GM12892 (cell line): ENCODE results near the gene HOXA7.

Source experiments
- DNase-seq: peaks from one replicate; pipeline ENCODE4 v3.0.0; 2011; ENCODE audit not compliant: insufficient read length
- FAIRE-seq: peaks from 2 replicates; lab custom pipeline; 2011; peaks lifted over from hg19 to GRCh38; lab: Jason Lieb, UNC
- POLR2A ChIP-seq: IDR thresholded peaks from 2 replicates; pipeline ENCODE4 v1.6.1; 2011; ENCODE audit warnings: low read depth, low read length, control low read depth
- POLR2AphosphoS5 ChIP-seq: IDR thresholded peaks from 2 replicates; pipeline ENCODE4 v1.6.1; 2011; ENCODE audit warnings: low read depth, low read length, control low read depth
- TAF1 ChIP-seq: IDR thresholded peaks from 2 replicates; pipeline ENCODE4 v1.6.1; 2011; ENCODE audit warnings: low read depth, mild to moderate bottlenecking, control low read depth, low read length, borderline replicate concordance

HOXA7 gene

DNA sequence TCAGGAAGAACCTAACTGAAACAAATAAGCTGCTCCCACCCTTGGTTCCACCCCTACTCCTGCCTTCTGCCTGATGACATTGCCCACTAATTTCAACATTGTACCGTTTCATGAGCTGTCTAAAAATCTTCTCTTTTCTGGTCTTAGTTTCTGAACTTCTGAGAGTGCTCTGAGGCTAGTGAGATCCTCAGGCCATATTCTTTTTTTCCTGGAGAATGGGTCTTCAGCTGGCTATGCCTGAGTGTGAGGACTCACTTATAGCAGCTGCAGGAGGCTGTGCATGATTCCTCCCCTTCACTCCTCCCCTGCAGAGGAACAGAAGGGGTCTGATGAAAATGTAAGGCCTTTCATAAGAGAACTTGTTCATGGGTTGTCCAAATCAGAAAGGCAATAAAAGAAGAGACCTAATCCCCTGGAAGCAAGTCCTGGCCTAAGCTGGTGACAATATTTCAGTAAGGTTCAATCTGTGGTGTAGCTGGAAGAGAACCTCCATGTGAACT, 37.0 kb downstream of the HOXA7 start:
- DNase-seq: no peak
- no peak for TF ChIP-seq POLR2AphosphoS5
- TF ChIP-seq TAF1: no peak
- no peak for TF ChIP-seq POLR2A
- no peak for FAIRE-seq

GRCh38 chr7:27118580-27118979, 37.9 kb downstream of the HOXA7 start:
- DNase-seq (no peak), FAIRE-seq (no peak)
- TF ChIP-seq POLR2A (no peak), POLR2AphosphoS5 (no peak), TAF1 (no peak)

DNA sequence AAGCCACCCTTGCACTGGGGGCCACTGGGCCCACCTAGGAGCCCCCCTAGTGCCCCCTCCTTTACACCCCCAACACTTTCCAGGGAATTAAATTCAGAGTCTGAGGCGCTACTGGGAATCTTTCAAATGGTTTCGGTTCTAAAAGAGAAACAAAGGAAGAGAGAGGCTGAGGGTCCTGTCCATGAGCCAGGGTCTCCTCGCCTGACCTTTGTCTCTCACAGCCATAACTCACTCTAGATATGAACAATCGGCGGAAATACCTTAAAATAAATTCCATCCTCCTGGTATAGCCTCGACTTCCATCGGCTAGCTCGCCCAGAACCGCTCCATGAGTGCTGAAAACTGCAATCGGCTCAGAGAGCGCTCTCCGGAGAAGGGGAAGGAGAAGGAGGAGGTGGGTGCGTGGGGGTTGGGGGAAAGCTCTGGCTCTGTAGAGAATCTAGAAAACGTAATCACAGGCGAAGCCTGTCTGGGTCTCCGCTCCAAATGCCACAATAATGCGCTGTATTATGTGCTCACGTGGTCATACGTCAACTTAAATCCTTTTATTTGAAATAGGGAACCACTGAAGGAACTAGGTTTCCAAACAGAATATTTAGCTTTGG, 38.5 kb downstream of the HOXA7 start:
- DNase-seq (no peak), FAIRE-seq (no peak)
- TF ChIP-seq POLR2AphosphoS5: no peak
- TF ChIP-seq TAF1: no peak
- no peak for TF ChIP-seq POLR2A

GRCh38 chr7:27116962-27117886, 39.3 kb downstream of the HOXA7 start:
- DNase-seq (no peak), FAIRE-seq (no peak)
- TF ChIP-seq POLR2AphosphoS5 (no peak), POLR2A (no peak), TAF1 (no peak)

GRCh38 chr7:27116031-27116961, 40.2 kb downstream of the HOXA7 start:
- FAIRE-seq: no peak

DNA sequence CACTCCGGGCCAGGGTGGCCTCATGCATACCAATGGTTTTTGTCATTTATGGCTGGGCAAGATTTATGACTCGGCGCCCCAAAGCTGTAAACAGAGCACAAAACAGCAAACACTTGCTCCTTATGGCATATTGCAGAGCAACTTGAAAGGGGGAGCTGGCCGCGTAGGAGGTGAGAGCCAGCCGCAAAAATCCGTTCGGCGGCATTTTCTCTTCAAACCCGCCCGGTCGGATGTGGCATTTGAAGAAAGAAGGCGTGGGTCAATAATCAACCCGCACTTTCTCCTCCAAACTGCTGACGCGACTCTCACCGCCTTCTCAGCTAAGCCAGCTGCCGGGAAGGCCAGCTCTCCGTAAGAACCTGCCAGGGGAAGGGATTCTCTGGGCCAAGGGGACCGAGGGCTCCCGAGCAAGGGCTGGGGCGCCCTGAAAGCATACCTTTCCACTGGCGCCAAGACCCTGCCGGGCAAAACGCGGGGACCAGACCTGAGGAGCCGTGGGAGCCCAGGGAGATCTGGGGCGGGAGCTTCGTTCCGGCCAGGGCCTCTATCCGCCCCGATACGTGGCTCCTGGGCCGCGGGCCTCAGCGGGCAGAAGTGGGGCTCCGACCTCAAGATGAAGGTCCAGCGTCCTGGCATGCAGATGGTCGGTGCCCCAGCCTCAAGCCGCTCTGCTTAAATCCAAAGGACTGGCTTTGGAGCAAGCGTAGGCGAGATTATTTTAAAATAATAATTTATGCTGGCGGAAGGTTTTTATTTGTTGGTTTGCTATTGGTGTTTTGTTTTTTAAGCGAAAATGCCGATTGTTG, 41.1 kb downstream of the HOXA7 start:
- no peak for DNase-seq
- TF ChIP-seq POLR2A (no peak), POLR2AphosphoS5 (no peak)
- no peak for FAIRE-seq

More at GRCh38 chr7:27116031-27116961, 40.2 kb downstream of the HOXA7 start:
- no peak for DNase-seq
- TF ChIP-seq POLR2A: no peak
- TF ChIP-seq POLR2AphosphoS5: no peak
- no peak for TF ChIP-seq TAF1

DNA sequence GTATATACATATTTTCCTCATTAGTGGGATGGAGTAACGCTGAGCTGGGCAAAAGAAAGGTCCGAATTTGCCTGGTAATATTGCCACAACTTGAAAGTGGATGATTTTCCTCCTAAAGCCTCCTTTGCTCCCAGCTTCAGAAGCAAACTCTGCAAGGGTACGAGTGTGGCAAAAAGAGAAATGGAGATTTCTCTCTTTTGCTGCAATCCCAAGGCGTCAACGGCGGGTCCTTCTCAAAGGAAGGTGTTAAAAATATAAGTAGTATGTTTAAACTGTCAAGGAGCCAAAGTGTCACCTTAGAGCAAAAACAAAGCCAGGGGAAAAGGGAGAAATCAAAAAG, 41.6 kb downstream of the HOXA7 start:
- no peak for FAIRE-seq
- no peak for DNase-seq
- TF ChIP-seq POLR2AphosphoS5: no peak
- no peak for TF ChIP-seq TAF1
- TF ChIP-seq POLR2A: no peak

- no peak for TF ChIP-seq TAF1
- no peak for TF ChIP-seq POLR2A
- no peak for TF ChIP-seq POLR2AphosphoS5
- FAIRE-seq: no peak
- DNase-seq: no peak
Observed at GRCh38 chr7:27113991-27114769, 42.3 kb downstream of the HOXA7 start.

DNA sequence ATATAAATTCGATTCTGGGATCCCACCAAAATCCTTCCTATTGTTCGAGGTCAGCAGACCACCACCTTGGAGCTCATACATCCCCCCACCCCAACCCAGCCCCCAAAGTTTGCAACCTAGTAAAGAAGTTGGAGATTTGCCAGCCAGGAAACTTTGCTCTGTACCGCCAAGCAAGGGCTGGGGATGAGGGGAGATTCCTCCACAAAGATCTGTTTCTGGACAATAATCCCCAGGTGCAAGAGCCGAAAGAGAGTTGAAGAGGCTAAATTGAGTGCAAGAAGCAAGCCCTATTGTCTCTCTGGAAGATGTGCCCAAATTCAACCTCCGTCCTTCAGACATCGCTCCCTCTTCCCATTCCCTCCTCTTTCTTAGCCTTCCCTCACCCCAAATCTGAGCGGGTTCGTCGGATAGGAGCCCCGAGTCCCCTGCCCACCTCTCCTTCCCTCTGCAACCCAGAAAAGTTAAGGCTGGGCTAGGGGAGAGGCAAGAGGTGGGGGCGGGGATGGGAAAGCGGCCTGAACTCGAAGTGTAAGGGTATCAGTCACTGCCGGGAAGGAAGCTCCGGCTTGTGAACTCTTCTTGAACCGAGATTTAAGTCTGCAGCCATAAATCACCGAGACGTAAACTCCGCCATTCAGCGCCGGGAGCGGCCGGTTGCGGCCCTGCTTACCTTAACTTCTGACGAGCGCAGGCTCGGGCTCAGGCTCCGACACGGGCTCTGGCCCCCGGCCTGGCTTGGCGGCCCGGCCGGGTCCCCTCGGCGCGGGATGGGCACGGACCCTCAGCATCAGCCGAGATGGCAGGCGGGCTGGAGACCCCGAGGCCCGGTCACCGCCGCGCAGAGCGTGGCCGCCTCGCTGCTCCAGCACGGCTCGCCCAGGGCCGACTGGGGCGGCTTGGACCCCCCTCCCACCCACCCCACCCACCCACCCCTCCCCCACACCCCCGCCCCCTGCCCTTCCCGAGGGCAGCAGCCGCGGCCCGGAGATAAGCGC, 43.2 kb downstream of the HOXA7 start:
- FAIRE-seq: no peak
- TF ChIP-seq POLR2A (no peak), TAF1 (no peak), POLR2AphosphoS5 (no peak)
- no peak for DNase-seq

DNA sequence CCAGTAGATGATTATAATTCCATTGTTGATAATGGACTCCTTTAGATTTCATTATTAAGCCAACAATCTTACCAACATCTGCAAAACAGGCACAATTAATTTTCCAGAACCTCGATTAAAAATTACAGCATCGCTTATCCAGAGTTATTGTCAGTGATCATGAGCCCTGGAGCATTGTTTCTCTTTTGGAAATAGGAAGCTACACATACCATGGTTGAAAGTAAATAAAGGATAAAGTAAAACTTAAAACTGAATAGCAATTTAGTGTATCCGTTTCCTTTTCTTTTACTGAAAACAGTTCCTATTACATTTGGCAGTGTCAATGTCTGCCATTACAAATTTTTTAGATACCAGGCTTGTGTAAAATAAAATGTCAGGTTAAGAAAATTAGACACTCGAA, 44.1 kb downstream of the HOXA7 start:
- DNase-seq (no peak), FAIRE-seq (no peak)

More for the DNA sequence above, 44.1 kb downstream of the HOXA7 start:
- TF ChIP-seq POLR2AphosphoS5: no peak
- no peak for TF ChIP-seq TAF1
- no peak for TF ChIP-seq POLR2A
